OCI-LY1 (cell line): ENCODE measurements around the gene SHKBP1.

ENCODE experiments used
- EZH2 ChIP-seq: fragments of 200-600 bp; sonication (generic), shearing (Covaris generic); IDR thresholded peaks from 2 replicates; pipeline ENCODE4 v1.8.0; 2017; ENCODE audit warnings: borderline replicate concordance, mixed run types, mild to moderate bottlenecking, antibody characterized with exemption, low read length, moderate library complexity, mixed read lengths
- TF ChIP-seq, protein P1 (sequence below): fragments of 200-600 bp; sonication (generic), shearing (Covaris generic); IDR thresholded peaks from 2 replicates; pipeline ENCODE4 v1.5.1; 2017; ENCODE audit warnings: mild to moderate bottlenecking, antibody characterized with exemption, low read length, moderate library complexity, mixed read lengths

DNA sequence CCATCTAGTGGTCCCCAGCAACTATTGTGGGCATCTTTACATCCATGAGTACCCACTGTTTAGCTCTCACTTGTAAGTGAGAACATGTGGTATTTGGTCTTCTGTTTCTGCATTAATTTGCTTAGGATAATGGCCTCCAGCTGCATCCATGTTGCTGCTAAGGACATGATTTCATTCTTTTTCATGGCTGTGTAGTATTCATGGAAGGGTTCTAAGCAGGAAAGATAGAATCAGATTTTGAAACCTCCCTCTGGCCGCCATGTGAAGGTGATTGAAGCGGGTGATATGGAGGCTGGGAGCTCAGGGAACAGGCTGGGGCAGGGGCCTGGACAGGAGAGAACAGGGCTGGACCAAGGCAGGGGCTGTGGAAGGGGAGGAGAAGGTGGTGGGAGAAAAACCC is 44.6 kb downstream of the SHKBP1 start:
- TF ChIP-seq, protein P1, sequence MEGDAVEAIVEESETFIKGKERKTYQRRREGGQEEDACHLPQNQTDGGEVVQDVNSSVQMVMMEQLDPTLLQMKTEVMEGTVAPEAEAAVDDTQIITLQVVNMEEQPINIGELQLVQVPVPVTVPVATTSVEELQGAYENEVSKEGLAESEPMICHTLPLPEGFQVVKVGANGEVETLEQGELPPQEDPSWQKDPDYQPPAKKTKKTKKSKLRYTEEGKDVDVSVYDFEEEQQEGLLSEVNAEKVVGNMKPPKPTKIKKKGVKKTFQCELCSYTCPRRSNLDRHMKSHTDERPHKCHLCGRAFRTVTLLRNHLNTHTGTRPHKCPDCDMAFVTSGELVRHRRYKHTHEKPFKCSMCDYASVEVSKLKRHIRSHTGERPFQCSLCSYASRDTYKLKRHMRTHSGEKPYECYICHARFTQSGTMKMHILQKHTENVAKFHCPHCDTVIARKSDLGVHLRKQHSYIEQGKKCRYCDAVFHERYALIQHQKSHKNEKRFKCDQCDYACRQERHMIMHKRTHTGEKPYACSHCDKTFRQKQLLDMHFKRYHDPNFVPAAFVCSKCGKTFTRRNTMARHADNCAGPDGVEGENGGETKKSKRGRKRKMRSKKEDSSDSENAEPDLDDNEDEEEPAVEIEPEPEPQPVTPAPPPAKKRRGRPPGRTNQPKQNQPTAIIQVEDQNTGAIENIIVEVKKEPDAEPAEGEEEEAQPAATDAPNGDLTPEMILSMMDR = no peak
- no peak for TF ChIP-seq EZH2
